ENCODE data around the gene MIDN.

Gene MIDN

DNA sequence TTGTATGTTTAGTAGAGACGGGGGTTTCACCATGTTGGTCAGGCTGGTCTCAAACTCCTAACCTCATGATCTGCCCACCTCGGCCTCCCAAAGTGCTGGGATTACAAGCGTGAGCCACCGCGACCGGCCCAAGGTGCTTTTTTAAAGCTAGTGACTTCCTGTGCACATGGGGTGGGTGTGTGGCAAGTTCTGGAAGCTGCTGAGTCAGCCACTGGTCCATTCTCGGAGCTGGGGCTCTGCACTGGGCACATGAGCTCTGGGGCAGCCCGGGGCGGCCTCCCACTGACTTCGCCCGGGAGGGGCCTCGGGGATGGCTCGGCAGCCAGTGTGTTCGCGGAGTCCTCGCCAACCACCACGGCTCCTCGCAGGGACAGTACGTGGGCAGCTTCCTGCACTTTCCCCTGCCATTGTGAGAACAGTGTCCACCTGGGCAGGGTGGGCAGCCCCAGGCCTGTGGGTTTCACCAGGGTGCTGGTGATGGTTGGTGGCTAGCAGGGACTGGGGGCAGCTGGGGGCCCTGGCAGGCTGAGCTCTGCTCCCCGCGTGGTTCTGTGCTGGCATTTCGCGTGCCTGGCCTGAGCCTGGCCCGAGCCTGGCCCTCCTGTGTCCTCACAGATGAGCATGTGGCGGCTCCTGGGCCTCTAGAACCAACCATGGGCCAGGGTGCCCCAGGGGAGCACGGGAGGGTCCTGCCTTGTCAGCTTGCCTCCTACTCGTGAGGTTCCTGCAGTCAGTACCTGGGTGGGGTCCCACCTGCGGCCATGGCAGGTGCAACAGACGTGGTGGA lies 22.8 kb upstream of the MIDN start:
- no peak overlapping the region for H3K27ac Mint-ChIP-seq
- no peak overlapping the region for H3K4me3 Mint-ChIP-seq
- H3K4me1 Mint-ChIP-seq, result no peaks in the 10 kb centered on the region
- H3K36me3 Mint-ChIP-seq, result peaks cover 7% of the 10 kb centered on the region
- CTCF ChIA-PET, result no interaction called here
- H3K9me3 Mint-ChIP-seq, result no peaks in the 10 kb centered on the region
- DNase-seq, result no peak
- H3K27me3 Mint-ChIP-seq, result no peaks in the 10 kb centered on the region

DNA sequence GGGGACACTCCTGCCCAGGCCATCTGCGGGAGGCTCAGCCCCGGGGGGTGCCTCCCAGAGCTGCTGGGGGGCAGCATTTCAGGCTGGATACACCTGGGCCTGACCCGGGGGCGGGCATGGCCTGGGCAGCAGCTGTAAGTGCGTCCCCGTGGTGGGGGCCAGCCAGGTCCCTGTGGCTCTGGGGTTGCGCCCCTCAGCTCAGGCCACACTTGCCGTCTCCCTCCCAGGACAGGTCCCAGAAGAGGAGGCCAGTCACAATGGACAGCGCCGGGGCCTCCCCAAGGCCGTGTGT lies 22.2 kb upstream of the MIDN start:
- DNase-seq, result no peak
- Mint-ChIP-seq H3K4me1 (no peaks in the 10 kb centered on the region), H3K36me3 (peaks cover 3% of the 10 kb centered on the region), H3K27me3 (no peaks in the 10 kb centered on the region), H3K27ac (no peak overlapping the region), H3K9me3 (no peaks in the 10 kb centered on the region), H3K4me3 (no peak overlapping the region)
- CTCF ChIA-PET, result no interaction called here

DNA sequence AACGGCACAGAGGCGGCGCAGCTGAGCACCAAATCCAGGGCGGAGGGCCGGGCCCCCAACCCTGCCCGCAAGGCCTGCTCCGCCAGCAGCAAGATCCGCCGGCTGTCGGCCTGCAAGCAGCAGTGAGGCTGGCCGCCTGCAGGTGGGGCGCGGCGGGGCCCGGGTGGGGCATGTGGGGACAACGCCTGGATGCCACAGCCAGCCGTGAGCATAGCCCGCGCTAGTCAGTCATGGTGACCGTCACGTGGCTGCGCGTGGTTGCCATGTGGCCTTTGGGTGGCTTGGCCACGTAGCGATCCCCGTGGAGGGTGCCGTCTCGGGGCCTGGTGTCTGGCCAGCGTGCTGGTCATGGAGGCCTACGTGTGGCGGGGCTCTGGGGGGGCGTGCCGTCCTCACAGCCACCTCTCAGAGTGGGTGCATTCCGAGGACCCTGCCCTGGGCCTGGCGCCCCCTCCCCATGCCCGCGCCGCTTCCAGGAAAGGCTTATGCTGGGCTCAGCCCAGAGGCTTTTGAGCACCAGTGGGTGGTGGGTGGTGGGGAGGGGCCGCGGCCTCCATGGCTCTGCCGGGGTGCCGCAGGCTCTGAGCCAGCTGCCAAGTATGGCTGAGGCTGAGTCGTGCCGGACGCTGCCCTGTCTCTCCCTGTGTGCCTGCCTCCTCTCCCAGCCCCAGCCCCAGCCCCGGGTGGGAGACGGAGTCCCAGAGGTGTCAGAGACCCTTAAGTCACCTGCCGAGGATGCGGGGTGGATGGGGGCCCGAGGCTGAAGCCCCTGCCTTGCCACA lies 21.7 kb upstream of the MIDN start:
- no peak overlapping the region for H3K27ac Mint-ChIP-seq

DNA sequence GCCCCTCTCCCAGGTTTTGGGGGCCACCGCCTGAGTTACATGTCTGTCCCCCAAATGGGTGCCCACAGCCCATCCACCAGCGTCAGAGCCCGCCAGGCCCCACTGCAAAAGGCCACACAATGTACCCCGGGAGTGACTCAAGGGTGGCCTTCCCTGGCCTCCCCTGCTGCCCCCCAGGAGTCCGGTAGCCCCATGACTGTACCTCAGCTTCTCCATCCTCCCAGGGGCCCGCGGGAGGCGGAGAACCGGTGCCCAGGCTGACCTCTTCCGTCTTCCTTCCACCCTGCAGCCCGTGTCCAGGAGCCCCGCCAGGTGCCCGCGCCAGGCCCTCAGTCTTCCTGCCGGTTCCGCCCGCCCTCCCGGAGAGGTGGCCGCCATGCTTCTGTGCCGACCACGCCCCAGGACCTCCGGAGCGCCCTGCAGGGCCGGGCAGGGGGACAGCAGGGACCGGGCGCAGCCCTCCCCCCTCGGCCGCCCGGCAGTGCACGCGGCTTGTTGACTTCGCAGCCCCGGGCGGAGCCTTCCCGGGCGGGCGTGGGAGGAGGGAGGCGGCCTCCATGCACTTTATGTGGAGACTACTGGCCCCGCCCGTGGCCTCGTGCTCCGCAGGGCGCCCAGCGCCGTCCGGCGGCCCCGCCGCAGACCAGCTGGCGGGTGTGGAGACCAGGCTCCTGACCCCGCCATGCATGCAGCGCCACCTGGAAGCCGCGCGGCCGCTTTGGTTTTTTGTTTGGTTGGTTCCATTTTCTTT lies 20.9 kb upstream of the MIDN start:
- Mint-ChIP-seq H3K4me1 (no peaks in the 10 kb centered on the region), H3K9me3 (no peaks in the 10 kb centered on the region), H3K4me3 (no peak overlapping the region), H3K27ac (no peak overlapping the region), H3K36me3 (peaks cover 3% of the 10 kb centered on the region), H3K27me3 (no peaks in the 10 kb centered on the region)
- CTCF ChIA-PET, result no interaction called here
- DNase-seq, result no peak

More for the DNA sequence above, 21.7 kb upstream of the MIDN start:
- H3K27me3 Mint-ChIP-seq, result no peaks in the 10 kb centered on the region
- H3K9me3 Mint-ChIP-seq, result no peaks in the 10 kb centered on the region
- CTCF ChIA-PET, result no interaction called here
- no peak for DNase-seq
- H3K4me1 Mint-ChIP-seq, result no peaks in the 10 kb centered on the region
- peaks cover 3% of the 10 kb centered on the region for H3K36me3 Mint-ChIP-seq
- H3K4me3 Mint-ChIP-seq, result no peak overlapping the region

DNA sequence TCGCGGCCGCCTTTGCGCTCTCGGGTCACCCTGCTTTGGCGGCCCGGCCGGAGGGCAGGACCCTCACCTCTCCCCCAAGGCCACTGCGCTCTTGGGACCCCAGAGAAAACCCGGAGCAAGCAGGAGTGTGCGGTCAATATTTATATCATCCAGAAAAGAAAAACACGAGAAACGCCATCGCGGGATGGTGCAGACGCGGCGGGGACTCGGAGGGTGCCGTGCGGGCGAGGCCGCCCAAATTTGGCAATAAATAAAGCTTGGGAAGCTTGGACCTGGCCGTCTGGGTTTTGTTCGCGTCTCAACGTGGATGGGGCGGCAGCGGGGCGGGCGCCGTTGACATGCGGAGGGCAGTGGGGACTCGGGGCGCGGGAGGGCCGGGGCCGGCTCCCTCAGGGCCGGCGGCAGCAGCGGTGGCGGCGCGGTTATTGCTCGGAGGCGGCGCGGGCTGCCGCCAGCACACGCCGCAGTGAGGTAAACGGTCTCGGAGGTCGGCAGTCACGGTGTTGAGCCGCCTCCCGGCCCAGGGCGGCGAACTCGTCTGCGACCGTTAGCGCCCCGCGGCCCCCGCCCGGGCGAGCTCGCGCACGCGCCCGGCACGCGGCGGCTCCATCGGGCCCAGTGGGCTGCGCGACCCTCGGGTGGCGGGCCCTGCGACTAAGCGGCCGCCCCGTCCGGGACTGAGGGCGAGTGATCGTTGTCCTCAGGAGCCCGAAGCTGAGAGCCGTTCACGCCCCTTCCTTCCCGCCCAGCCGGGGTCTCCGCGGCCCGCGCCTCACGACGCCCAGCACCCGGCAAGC lies 20.0 kb upstream of the MIDN start:
- no peak for DNase-seq
- Mint-ChIP-seq H3K4me1 (no peaks in the 10 kb centered on the region), H3K27ac (no peak overlapping the region), H3K27me3 (peaks cover under 1% of the 10 kb centered on the region), H3K36me3 (peaks cover 3% of the 10 kb centered on the region), H3K4me3 (no peak overlapping the region), H3K9me3 (no peaks in the 10 kb centered on the region)
- CTCF ChIA-PET, result no interaction called here

DNA sequence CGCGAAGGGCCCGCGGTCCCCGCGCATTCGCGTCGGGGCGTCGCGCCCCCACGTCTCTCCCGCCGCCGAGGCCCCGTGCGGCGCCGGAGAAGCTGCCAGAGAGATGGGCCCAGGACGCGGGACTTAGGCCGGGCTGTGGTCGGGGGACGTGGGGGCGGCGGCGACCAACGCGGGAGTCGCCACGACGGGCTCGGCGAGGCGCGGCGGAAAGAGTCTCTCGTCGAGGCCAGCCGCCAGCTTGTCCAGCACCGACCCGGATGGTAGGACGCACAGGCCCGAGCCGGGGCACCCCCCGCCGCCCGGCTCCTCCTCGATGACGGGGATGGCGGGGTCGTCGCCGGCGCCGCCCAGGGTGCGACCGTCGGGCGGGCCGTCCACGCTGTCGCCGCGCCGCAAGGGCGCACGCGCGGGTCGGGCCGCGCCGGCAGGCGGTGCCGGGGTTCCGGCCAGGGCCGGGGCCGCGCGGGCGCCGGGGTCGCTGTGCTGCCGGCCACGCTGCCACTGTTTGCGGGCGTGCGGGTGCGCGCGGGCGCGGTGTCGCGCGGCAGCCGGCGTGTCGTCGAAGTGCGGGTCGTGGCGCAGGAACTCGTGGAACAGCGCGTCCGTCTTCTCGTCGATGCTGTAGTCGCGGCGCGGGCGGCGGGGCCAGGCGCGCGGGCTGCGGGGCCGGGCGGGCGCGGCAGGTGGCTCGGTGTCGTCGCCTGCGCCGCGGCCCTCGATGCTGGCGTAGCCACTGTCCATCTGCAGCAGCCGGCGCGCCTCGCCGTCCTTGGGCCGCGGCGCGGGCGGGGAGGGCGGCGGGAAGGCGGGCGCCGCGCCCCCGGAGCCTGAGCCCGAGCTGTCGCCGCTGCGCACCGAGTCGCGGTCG lies 19.1 kb upstream of the MIDN start:
- no peak for DNase-seq
- no peaks in the 10 kb centered on the region for H3K9me3 Mint-ChIP-seq
- H3K4me3 Mint-ChIP-seq, result no peak overlapping the region
- H3K4me1 Mint-ChIP-seq, result no peaks in the 10 kb centered on the region
- H3K27ac Mint-ChIP-seq, result no peak overlapping the region
- peaks cover 3% of the 10 kb centered on the region for H3K36me3 Mint-ChIP-seq
- CTCF ChIA-PET, result no interaction called here
- H3K27me3 Mint-ChIP-seq, result peaks cover 10% of the 10 kb centered on the region

DNA sequence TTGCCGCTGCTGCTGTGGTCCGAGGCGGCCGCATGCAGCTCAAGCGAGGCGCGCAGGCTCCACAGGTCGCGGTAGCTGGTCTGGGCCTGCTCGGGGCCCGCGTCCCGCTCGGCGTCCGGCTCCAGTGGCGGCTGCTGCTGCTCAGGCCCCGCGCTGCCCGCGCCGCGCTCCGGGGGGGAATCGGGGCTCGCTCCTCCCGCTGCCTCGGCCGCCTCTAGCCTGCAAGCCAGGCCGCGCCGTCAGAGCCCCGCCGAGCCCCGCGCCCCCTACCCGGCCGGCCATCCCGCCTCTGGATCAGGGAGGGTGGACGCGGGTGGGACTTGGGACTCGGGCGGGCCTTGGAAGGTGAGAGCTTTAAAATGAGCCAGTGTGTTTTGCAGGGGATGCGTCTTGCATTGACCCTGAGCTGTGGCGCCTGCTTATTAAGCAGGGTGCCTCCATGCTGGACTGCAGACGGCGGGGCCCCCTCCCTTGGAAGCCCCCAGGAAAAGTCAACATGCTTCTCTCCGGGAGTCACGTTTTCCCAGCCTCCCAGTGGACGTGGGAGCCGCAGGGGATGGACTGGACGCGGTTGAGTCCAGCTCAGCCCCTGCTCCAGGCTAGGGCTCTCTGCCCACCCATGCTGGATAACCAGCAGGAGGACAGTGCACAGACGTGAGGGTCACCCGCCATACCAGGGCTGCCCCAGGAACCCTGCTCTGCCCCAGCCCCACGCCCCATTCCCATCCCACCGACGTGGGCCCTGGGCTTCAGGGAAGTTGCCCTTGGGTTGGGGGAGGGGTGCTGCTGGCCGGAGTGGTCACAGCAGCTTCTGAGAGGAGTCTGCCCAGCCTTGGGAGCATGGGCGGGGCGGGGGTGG lies 18.2 kb upstream of the MIDN start:
- H3K36me3 Mint-ChIP-seq, result peaks cover 3% of the 10 kb centered on the region
- H3K9me3 Mint-ChIP-seq, result no peaks in the 10 kb centered on the region
- no peak overlapping the region for H3K27ac Mint-ChIP-seq
- CTCF ChIA-PET, result no interaction called here
- no peaks in the 10 kb centered on the region for H3K4me1 Mint-ChIP-seq
- peaks cover 17% of the 10 kb centered on the region for H3K27me3 Mint-ChIP-seq
- DNase-seq, result no peak
- no peak overlapping the region for H3K4me3 Mint-ChIP-seq

DNA sequence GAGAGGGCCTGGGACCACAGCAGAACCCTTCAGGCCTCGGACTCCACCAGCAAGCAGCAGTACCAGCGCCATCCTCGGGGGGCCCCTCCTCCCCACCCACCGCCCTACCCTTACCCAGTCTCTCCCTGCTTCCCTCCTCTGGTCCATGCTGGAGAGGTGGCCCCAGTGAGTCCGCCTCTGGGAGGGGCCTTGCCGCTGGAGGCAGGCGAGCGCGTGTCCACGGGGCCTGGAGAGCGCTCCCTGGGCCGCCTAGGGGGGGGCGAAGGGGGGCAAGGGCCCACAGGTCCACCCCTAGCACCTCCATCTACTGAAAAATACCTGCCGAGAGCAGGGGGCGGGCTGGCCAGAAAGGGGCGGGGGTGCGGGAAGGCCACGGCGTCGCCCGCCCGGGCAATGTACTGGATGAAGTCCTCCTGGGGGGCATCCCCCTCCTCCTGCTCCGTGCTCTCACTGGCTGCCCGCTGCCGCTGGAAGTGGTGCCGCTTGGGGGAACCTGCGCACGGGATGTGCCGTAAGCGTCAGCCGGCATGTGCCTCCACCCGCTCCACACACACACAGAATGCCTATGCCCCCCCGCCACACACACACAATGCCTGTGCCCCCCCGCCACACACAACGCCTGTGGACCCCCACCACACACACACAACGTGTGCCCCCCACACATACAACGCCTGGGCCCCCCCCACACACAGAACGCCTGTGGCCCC lies 17.4 kb upstream of the MIDN start:
- DNase-seq, result no peak
- H3K4me3 Mint-ChIP-seq, result no peak overlapping the region
- H3K27me3 Mint-ChIP-seq, result peaks cover 25% of the 10 kb centered on the region
- H3K36me3 Mint-ChIP-seq, result peaks cover 3% of the 10 kb centered on the region
- H3K27ac Mint-ChIP-seq, result no peak overlapping the region
- H3K9me3 Mint-ChIP-seq, result no peaks in the 10 kb centered on the region
- no peaks in the 10 kb centered on the region for H3K4me1 Mint-ChIP-seq
- CTCF ChIA-PET, result no interaction called here

DNA sequence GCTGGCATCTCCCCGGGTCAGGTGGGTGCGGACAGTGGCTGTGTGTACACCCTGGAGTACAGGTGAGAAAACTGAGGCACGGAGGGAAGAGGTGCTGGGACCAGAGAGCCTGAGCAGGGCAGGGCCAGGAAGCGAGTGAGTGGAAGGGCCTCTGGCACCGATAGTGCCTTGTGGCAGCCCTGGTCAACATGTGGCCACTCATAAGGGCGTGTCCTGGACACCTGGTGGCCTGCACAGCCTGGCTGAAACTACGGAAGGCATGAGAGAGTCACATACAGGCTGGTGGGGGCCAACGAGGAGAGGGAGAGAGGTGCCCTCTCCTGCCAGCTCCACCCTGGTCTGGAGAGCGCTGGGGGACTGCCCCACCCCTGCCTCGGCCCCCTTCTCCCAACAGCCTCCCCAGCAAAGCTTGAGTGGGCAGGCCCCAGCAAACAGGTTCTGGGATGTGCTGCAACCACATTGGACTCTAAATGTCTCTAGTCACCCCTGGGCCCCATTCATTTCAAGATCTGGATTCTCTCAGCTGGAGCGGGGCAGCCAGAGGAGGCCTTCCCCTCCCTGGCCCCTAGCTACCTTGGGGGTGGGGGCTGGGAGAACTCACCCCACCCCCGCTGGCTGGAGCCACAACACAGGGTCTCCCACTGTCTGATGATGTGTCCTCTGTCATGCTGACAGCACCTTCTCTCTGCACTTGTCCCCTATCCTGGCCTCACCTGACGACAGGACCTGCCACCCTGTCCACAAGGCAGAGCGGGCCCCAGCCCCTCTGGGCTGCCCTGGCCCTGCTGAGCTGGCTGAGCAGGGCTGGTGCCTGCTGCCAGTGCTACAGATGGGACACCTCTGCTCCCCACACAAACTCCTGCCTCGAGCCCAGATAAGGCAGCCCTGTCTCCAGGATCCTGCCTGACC lies 16.4 kb upstream of the MIDN start:
- H3K36me3 Mint-ChIP-seq, result peaks cover 3% of the 10 kb centered on the region
- H3K27ac Mint-ChIP-seq, result no peak overlapping the region
- H3K27me3 Mint-ChIP-seq, result peaks cover 34% of the 10 kb centered on the region
- CTCF ChIA-PET, result interaction anchor here (2.1 kb wide), 1 partner anchor 12 kb away, joined by 5 read pairs; no protein-coding TSS in a partner anchor
- no peaks in the 10 kb centered on the region for H3K9me3 Mint-ChIP-seq
- H3K4me3 Mint-ChIP-seq, result no peak overlapping the region
- no peaks in the 10 kb centered on the region for H3K4me1 Mint-ChIP-seq
- DNase-seq, result no peak

DNA sequence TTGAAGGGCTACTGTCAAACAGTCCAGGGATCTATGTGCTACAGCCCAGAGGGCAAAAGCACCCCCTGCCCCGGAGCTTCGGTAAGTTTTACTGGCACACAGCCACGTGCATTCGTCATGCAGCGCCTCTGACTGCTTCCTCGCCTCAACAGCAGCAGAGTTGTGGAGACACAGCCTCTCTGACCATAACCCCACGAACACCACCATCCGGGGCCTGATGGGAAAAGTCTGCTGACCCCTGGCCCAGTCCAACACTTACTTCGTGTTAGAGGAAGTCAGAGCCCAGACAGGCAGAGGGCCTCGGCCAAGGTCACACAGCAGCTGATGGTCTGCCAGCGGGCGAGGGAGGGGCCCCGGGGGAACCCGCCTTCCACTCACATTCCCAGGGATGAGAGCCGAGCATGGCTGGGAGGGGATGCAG lies 15.7 kb upstream of the MIDN start:
- no peak for DNase-seq
- Mint-ChIP-seq H3K4me1 (no peaks in the 10 kb centered on the region), H3K27me3 (peaks cover 38% of the 10 kb centered on the region), H3K36me3 (peaks cover 3% of the 10 kb centered on the region), H3K9me3 (no peaks in the 10 kb centered on the region), H3K27ac (no peak overlapping the region), H3K4me3 (no peak overlapping the region)
- CTCF ChIA-PET, result interaction anchor here (2.1 kb wide), 1 partner anchor 11 kb away, joined by 5 read pairs; no protein-coding TSS in a partner anchor

DNA sequence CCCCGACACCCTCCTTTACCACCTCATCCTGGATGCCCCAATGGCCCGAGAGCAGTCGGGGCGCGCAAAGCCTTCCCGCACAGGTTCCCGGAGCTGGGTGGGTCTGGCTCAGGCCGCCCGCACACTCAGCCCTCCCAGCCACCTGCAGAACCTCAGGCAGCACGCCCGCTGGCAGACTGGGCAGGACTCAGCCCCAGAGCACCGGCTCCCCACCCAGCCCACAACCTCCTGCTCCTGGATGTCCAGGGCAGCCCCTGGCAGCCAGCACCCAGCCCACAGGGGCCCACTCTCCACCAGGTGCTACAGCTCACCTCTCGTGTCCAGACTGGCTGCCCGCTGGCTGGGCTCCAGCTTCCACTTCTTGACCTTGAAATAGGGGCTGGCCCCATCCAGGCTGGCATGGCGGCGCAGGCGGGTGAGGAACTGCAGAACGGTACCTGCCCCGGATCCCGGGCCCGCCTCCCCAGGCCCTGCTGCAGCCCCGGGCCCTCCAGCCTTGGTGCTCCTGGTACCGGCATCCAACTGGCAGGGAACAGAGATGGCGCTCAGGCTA lies 15.2 kb upstream of the MIDN start:
- Mint-ChIP-seq H3K27ac (no peak overlapping the region), H3K4me3 (no peak overlapping the region), H3K36me3 (peaks cover under 1% of the 10 kb centered on the region), H3K27me3 (peaks cover 41% of the 10 kb centered on the region), H3K4me1 (peaks cover under 1% of the 10 kb centered on the region), H3K9me3 (no peaks in the 10 kb centered on the region)
- CTCF ChIA-PET, result interaction anchor here (2.1 kb wide), 1 partner anchor 11 kb away, joined by 5 read pairs; no protein-coding TSS in a partner anchor
- DNase-seq, result no peak
